K562 treated with DMSO at 1 percent for 12 hours (cell line): Measurements from ENCODE around the gene ANKRD18A. TPM values are rescaled to one million over a fixed set of nuclear protein-coding genes. Genes with fewer than 3 reads are reported as not detected.

ENCODE experiments used
- total RNA-seq: library from RNA; unstranded; fragments of 300-600 nt; gene quantifications from 2 replicates; pipeline ENCODE4 v1.2.3, GENCODE V29; 2022; ENCODE audit not compliant: insufficient read depth

ANKRD18A gene
- total RNA-seq = not detected in 2 replicates

GRCh38 chr9:38620483-38621433 lies at the start of gene ANKRD18A:
TSS of gene ANKRD18A (minus strand) at chr9:38620596. CDS start at chr9:38620285, 311 bp downstream.

Other genes starting within 250 kb of the ANKRD18A start
- gene ALDH1B1, start 227.9 kb downstream of the ANKRD18A start, total RNA-seq = 5.0 and 10.3 TPM in 2 replicates
- not detected in 2 replicates for gene IGFBPL1, start 196.1 kb downstream of the ANKRD18A start, total RNA-seq
- not detected in 2 replicates for gene FAM240B, start 99.5 kb upstream of the ANKRD18A start, total RNA-seq